Panc1 (cell line): Measurements from ENCODE around the gene NR6A1.

Source experiments
- POLR2AphosphoS5 ChIP-seq: IDR thresholded peaks from 2 replicates; pipeline ENCODE4 v1.6.1; 2012; ENCODE audit warnings: mild to moderate bottlenecking, low read depth, low read length, moderate library complexity
- SIN3A ChIP-seq: IDR thresholded peaks from 2 replicates; pipeline ENCODE4 v1.6.1; 2012; ENCODE audit warnings: low read depth, mild to moderate bottlenecking, low read length, moderate library complexity, borderline replicate concordance; ENCODE audit not compliant: insufficient read depth
- TCF7L2 ChIP-seq: IDR thresholded peaks from 2 replicates; pipeline ENCODE4 v1.6.1; 2011; ENCODE audit warnings: mild to moderate bottlenecking, low read depth, low read length, inconsistent platforms
- TF ChIP-seq, protein P1 (sequence below): fragments of 450-650 bp; IDR thresholded peaks from 2 replicates; pipeline ENCODE4 v1.5.1; 2017; ENCODE audit warnings: mild to moderate bottlenecking
- TF ChIP-seq, protein P2 (sequence below), 2 experiments: IDR thresholded peaks; 2 replicates each; pipeline ENCODE4 v1.6.1; 2011 to 2012; ENCODE audit warnings: low read depth in 2 of 2, control low read depth in 1 of 2, low read length in 1 of 2, mild to moderate bottlenecking in 1 of 2, moderate library complexity in 1 of 2; ENCODE audit not compliant: insufficient read depth in 1 of 2

DNA sequence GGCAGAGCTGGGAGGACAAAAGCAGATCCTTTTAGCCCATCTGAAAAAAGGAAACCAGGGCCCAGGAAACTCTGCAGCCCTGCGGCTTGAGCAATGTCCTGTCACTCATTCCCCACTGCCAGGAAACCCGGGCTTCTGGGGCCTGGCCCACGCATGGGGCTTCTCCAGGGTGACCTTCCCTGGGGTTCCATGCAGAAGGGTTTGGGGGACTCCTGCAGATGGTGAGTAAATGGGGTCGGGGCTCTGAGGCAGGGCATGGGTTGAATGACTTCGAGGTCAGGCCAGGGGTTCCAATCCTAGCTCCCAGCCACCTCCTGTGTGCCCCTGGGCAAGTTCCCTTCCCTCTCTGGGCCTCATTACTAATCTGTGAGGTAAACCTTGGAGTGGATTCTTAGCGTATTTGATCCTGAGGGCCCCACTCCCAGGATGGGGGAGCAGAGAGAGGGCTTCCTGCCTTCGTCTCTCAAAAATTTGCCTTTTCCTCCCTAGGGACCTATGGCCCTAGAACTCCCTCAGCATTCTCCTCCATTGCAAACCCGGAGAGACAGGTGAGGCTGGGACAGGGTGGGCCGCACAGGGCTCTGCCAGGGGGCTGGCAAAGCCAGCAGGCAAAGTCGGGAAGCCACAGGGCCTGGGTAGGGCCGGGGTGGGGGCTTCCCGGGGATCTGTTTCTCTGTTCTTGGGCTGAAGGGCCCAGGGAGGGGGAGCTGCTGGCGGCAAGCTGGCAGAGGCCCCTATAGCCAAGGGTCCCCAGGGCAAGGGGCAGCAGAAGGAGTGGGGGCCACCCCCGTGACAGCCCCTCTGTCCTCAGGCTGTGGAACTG is 295.0 kb downstream of the NR6A1 start:
- TF ChIP-seq, protein P1, sequence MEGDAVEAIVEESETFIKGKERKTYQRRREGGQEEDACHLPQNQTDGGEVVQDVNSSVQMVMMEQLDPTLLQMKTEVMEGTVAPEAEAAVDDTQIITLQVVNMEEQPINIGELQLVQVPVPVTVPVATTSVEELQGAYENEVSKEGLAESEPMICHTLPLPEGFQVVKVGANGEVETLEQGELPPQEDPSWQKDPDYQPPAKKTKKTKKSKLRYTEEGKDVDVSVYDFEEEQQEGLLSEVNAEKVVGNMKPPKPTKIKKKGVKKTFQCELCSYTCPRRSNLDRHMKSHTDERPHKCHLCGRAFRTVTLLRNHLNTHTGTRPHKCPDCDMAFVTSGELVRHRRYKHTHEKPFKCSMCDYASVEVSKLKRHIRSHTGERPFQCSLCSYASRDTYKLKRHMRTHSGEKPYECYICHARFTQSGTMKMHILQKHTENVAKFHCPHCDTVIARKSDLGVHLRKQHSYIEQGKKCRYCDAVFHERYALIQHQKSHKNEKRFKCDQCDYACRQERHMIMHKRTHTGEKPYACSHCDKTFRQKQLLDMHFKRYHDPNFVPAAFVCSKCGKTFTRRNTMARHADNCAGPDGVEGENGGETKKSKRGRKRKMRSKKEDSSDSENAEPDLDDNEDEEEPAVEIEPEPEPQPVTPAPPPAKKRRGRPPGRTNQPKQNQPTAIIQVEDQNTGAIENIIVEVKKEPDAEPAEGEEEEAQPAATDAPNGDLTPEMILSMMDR: no peak
- TF ChIP-seq SIN3A (no peak), POLR2AphosphoS5 (no peak), TCF7L2 (no peak)
- TF ChIP-seq, protein P2, sequence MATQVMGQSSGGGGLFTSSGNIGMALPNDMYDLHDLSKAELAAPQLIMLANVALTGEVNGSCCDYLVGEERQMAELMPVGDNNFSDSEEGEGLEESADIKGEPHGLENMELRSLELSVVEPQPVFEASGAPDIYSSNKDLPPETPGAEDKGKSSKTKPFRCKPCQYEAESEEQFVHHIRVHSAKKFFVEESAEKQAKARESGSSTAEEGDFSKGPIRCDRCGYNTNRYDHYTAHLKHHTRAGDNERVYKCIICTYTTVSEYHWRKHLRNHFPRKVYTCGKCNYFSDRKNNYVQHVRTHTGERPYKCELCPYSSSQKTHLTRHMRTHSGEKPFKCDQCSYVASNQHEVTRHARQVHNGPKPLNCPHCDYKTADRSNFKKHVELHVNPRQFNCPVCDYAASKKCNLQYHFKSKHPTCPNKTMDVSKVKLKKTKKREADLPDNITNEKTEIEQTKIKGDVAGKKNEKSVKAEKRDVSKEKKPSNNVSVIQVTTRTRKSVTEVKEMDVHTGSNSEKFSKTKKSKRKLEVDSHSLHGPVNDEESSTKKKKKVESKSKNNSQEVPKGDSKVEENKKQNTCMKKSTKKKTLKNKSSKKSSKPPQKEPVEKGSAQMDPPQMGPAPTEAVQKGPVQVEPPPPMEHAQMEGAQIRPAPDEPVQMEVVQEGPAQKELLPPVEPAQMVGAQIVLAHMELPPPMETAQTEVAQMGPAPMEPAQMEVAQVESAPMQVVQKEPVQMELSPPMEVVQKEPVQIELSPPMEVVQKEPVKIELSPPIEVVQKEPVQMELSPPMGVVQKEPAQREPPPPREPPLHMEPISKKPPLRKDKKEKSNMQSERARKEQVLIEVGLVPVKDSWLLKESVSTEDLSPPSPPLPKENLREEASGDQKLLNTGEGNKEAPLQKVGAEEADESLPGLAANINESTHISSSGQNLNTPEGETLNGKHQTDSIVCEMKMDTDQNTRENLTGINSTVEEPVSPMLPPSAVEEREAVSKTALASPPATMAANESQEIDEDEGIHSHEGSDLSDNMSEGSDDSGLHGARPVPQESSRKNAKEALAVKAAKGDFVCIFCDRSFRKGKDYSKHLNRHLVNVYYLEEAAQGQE (IDR thresholded peaks at IDR 0.05; ENCODE audit: insufficient read depth in 1 of 2, low read depth in 2 of 2, low read length in 1 of 2): no peak
